ENCODE results near the gene TPK1. TPM values are rescaled to one million over a fixed set of nuclear protein-coding genes. Genes with fewer than 3 reads are reported as not detected.

Gene TPK1
- total and polyA plus RNA-seq, 4 donors, result 6.7 to 14.1 (median 12.4) TPM

DNA sequence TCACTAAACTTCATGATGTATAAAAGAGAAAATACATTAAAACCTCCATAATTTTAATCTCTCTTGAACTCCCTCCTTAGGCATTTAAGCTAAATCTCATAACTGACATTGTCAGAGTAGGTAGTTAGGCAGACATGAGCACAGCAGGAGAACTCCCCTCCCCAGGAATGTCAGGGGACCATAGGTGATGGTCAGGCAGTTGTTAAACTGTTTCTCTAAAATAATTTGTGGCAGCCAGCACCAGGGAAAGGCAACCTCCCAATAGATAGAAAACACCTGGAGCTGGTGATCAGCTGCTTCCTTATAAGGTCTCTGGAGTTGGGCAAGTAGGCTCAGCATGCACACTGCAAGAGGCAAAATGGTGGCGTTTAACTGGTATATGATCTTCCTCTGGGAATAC, 73.0 kb downstream of the TPK1 start:
- no peaks in the 10 kb centered on the region for H3K27me3 ChIP-seq (ENCODE audit: control insufficient read depth in 1 of 2, insufficient read depth in 2 of 2, low read length in 1 of 2)
- H3K4me3 ChIP-seq (ENCODE audit: low read length in 2 of 2), result no peak overlapping the region
- H3K4me1 ChIP-seq (ENCODE audit: control insufficient read depth in 1 of 2, insufficient read depth in 2 of 2, low read length in 2 of 2), result no peaks in the 10 kb centered on the region
- DNase-seq (no peak), ATAC-seq (ENCODE audit: low FRiP score) (no peak)
- 88 to 99% methylated on average over 1 of the region's 1 CpG for WGBS, 2 donors
- intact Hi-C loops (cut with DNase I), result no loop called here
- H3K9me3 ChIP-seq (ENCODE audit: control insufficient read depth, low read length), result no peaks in the 10 kb centered on the region
- H3K36me3 ChIP-seq (ENCODE audit: control insufficient read depth in 1 of 2, insufficient read depth in 2 of 2, low read length in 1 of 2), result no peaks in the 10 kb centered on the region
- H3K27ac ChIP-seq (ENCODE audit: low read depth in 1 of 2, low read length in 2 of 2), result no peak overlapping the region

DNA sequence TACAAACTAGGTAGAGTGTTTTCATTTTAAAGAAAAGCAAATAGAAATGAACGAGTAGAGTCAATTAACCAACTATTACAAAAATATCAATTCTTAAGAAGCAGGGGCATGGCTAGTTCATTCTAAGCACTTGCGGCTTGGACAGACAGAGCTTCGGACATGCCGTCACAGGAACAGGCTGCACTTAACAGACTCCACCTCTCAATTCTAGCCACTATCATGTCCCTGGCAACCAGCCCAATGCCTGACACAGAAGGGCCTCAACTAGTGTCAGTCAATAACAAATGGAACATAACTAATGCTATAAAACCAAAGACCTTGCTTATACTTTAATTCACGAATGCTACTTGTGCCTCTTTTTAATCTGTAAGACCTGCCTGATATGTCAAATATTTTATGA, 74.4 kb downstream of the TPK1 start:
- no peak for DNase-seq
- ATAC-seq (ENCODE audit: low FRiP score), result no peak
- WGBS, 2 donors, result 92% methylated on average over 5 of the region's 5 CpGs
- H3K27me3 ChIP-seq (ENCODE audit: control insufficient read depth in 1 of 2, insufficient read depth in 2 of 2, low read length in 1 of 2), result no peaks in the 10 kb centered on the region
- H3K9me3 ChIP-seq (ENCODE audit: control insufficient read depth, low read length), result no peaks in the 10 kb centered on the region
- no peak overlapping the region for H3K27ac ChIP-seq (ENCODE audit: low read depth in 1 of 2, low read length in 2 of 2)
- no peaks in the 10 kb centered on the region for H3K4me1 ChIP-seq (ENCODE audit: control insufficient read depth in 1 of 2, insufficient read depth in 2 of 2, low read length in 2 of 2)
- no peak overlapping the region for H3K4me3 ChIP-seq (ENCODE audit: low read length in 2 of 2)
- intact Hi-C loops (cut with DNase I), result no loop called here
- no peaks in the 10 kb centered on the region for H3K36me3 ChIP-seq (ENCODE audit: control insufficient read depth in 1 of 2, insufficient read depth in 2 of 2, low read length in 1 of 2)

- intact Hi-C loops (cut with DNase I), result no loop called here
- Histone ChIP-seq H3K4me3 (ENCODE audit: low read length in 2 of 2) (no peak overlapping the region), H3K36me3 (ENCODE audit: control insufficient read depth in 1 of 2, insufficient read depth in 2 of 2, low read length in 1 of 2) (no peaks in the 10 kb centered on the region), H3K9me3 (ENCODE audit: control insufficient read depth, low read length) (no peaks in the 10 kb centered on the region), H3K27ac (ENCODE audit: low read depth in 1 of 2, low read length in 2 of 2) (no peak overlapping the region), H3K4me1 (ENCODE audit: control insufficient read depth in 1 of 2, insufficient read depth in 2 of 2, low read length in 2 of 2) (no peaks in the 10 kb centered on the region), H3K27me3 (ENCODE audit: control insufficient read depth in 1 of 2, insufficient read depth in 2 of 2, low read length in 1 of 2) (no peaks in the 10 kb centered on the region)
- DNase-seq, result no peak
- ATAC-seq (ENCODE audit: low FRiP score), result no peak
- WGBS, 2 donors, result 95 to 97% methylated on average over 4 of the region's 4 CpGs
Observed at GRCh38 chr7:144759653-144760052, 76.2 kb downstream of the TPK1 start.

- ATAC-seq (ENCODE audit: low FRiP score) (no peak), DNase-seq (no peak)
- H3K4me3 ChIP-seq (ENCODE audit: low read length in 2 of 2), result no peak overlapping the region
- H3K27me3 ChIP-seq (ENCODE audit: control insufficient read depth in 1 of 2, insufficient read depth in 2 of 2, low read length in 1 of 2), result no peaks in the 10 kb centered on the region
- H3K9me3 ChIP-seq (ENCODE audit: control insufficient read depth, low read length), result no peaks in the 10 kb centered on the region
- H3K4me1 ChIP-seq (ENCODE audit: control insufficient read depth in 1 of 2, insufficient read depth in 2 of 2, low read length in 2 of 2), result no peaks in the 10 kb centered on the region
- H3K27ac ChIP-seq (ENCODE audit: low read depth in 1 of 2, low read length in 2 of 2), result no peak overlapping the region
- WGBS, 2 donors, result 33 to 40% methylated on average over 2 of the region's 2 CpGs
- no peaks in the 10 kb centered on the region for H3K36me3 ChIP-seq (ENCODE audit: control insufficient read depth in 1 of 2, insufficient read depth in 2 of 2, low read length in 1 of 2)
- intact Hi-C loops (cut with DNase I), result no loop called here
Observed at GRCh38 chr7:144747936-144748335, 87.9 kb downstream of the TPK1 start.

DNA sequence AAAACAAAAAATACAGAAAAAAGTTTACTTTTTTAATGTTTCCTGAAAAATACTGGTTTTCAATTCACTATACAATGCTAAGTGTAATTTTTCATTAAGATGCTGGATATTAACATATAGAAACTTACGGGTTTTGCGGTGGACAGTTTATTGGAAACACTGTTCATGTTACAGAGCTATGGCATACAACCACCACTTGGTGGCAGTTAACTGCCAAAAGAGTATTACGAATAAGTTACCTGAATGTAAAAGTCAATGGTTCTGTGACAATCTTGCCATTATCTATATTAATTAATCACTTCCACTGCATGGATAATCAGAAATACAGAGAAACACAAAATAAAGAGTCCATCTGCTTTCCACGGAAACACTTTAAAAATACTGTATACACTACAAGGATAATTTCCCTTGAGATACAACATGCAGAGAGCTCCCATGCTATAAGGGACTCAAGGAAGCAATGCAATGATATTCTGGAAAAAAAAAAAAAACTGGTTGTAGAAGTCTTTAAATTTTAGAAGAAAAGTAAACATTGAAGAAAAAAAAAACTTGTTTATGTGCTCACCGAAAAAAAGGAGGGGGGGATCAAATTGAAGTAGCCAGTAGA, 97.0 kb downstream of the TPK1 start:
- intact Hi-C loops (cut with DNase I), result loop anchor here (5.0 to 10.0 kb wide), 2 partner anchors 86 to 98 kb away; partner anchors contain the start of gene TPK1 (in 1 of the 2)
- Histone ChIP-seq H3K27me3 (ENCODE audit: control insufficient read depth in 1 of 2, insufficient read depth in 2 of 2, low read length in 1 of 2) (no peaks in the 10 kb centered on the region), H3K27ac (ENCODE audit: low read depth in 1 of 2, low read length in 2 of 2) (no peak overlapping the region), H3K9me3 (ENCODE audit: control insufficient read depth, low read length) (no peaks in the 10 kb centered on the region), H3K4me3 (ENCODE audit: low read length in 2 of 2) (no peak overlapping the region), H3K4me1 (ENCODE audit: control insufficient read depth in 1 of 2, insufficient read depth in 2 of 2, low read length in 2 of 2) (no peaks in the 10 kb centered on the region), H3K36me3 (ENCODE audit: control insufficient read depth in 1 of 2, insufficient read depth in 2 of 2, low read length in 1 of 2) (no peaks in the 10 kb centered on the region)
- 38 to 42% methylated on average over 5 of the region's 5 CpGs for WGBS, 2 donors
- DNase-seq (no peak), ATAC-seq (ENCODE audit: low FRiP score) (no peak)

DNA sequence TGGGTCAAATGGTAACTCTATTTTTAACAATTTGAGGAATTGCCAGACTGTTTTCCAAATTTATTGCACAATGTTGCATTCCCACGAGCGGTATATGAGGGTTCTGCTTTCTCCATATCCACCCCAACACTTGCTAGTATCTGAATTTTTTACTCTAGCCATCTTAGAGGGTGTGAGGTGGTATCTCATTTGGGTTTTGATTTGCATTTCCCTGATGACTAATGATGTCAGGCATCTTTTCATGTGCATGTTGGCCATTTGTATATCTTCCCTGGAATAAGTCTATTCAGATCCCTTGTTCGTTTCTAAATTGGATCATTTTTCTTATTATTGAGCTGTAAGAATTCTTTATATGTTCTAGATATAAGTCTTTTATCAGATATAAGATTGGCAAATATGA, 97.7 kb downstream of the TPK1 start:
- DNase-seq (no peak), ATAC-seq (ENCODE audit: low FRiP score) (peak; percentile 29)
- Histone ChIP-seq H3K9me3 (ENCODE audit: control insufficient read depth, low read length) (no peaks in the 10 kb centered on the region), H3K27me3 (ENCODE audit: control insufficient read depth in 1 of 2, insufficient read depth in 2 of 2, low read length in 1 of 2) (no peaks in the 10 kb centered on the region), H3K27ac (ENCODE audit: low read depth in 1 of 2, low read length in 2 of 2) (peak overlapping the region in 1 of 2 donors; percentile 28), H3K36me3 (ENCODE audit: control insufficient read depth in 1 of 2, insufficient read depth in 2 of 2, low read length in 1 of 2) (no peaks in the 10 kb centered on the region), H3K4me3 (ENCODE audit: low read length in 2 of 2) (no peak overlapping the region), H3K4me1 (ENCODE audit: control insufficient read depth in 1 of 2, insufficient read depth in 2 of 2, low read length in 2 of 2) (no peaks in the 10 kb centered on the region)
- 6 to 10% methylated on average over 3 of the region's 3 CpGs for WGBS, 2 donors
- intact Hi-C loops (cut with DNase I), result loop anchor here (5.0 to 10.0 kb wide), 2 partner anchors 87 to 99 kb away; partner anchors contain the start of gene TPK1 (in 1 of the 2)

DNA sequence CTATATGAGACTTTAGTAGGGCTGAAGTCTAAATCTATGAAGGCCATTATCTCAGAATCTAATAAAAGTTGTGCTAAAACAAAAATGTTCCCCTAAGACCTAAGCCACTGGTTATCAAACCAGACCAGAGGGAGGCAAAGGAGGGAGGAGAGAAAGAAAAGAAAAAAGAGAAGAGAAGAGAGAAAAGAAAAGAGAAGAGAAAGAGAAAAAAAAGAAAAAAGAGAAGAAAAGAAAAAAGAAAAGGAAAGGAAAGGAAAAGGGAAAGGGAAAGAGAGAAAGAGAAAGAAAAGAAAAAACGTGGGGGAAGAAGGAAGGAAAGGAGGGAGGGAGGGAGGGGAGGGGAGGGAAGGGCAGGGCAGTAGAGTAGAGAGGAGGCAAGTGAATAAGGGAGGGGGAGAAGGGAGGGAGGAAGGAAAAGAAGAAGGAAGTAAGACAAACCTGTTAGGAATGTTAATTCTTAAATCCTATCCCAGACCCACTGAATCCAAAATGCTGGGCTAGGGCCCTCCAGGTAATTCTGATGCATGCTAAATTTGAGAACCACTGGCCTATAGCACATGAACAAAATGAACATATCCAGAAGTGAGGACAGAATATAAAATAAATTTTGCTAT, 98.9 kb downstream of the TPK1 start:
- Histone ChIP-seq H3K36me3 (ENCODE audit: control insufficient read depth in 1 of 2, insufficient read depth in 2 of 2, low read length in 1 of 2) (no peaks in the 10 kb centered on the region), H3K4me3 (ENCODE audit: low read length in 2 of 2) (no peak overlapping the region), H3K27ac (ENCODE audit: low read depth in 1 of 2, low read length in 2 of 2) (no peak overlapping the region), H3K4me1 (ENCODE audit: control insufficient read depth in 1 of 2, insufficient read depth in 2 of 2, low read length in 2 of 2) (no peaks in the 10 kb centered on the region), H3K27me3 (ENCODE audit: control insufficient read depth in 1 of 2, insufficient read depth in 2 of 2, low read length in 1 of 2) (no peaks in the 10 kb centered on the region), H3K9me3 (ENCODE audit: control insufficient read depth, low read length) (no peaks in the 10 kb centered on the region)
- ATAC-seq (ENCODE audit: low FRiP score) (no peak), DNase-seq (no peak)
- intact Hi-C loops (cut with DNase I), result loop anchor here (5.0 to 10.0 kb wide), 2 partner anchors 88 to 100 kb away; partner anchors contain the start of gene TPK1 (in 1 of the 2)
- 75 to 88% methylated on average over 1 of the region's 1 CpG for WGBS, 2 donors

- H3K4me3 ChIP-seq (ENCODE audit: low read length in 2 of 2), result no peak overlapping the region
- 83 to 85% methylated on average over 8 of the region's 8 CpGs for WGBS, 2 donors
- intact Hi-C loops (cut with DNase I), result loop anchor here (5.0 to 10.0 kb wide), 2 partner anchors 89 to 102 kb away; partner anchors contain the start of gene TPK1 (in 1 of the 2)
Observed at GRCh38 chr7:144735505-144736276, 100.2 kb downstream of the TPK1 start.

More at GRCh38 chr7:144735505-144736276, 100.2 kb downstream of the TPK1 start:
- Histone ChIP-seq H3K36me3 (ENCODE audit: control insufficient read depth in 1 of 2, insufficient read depth in 2 of 2, low read length in 1 of 2) (no peaks in the 10 kb centered on the region), H3K9me3 (ENCODE audit: control insufficient read depth, low read length) (no peaks in the 10 kb centered on the region), H3K27ac (ENCODE audit: low read depth in 1 of 2, low read length in 2 of 2) (no peak overlapping the region), H3K4me1 (ENCODE audit: control insufficient read depth in 1 of 2, insufficient read depth in 2 of 2, low read length in 2 of 2) (no peaks in the 10 kb centered on the region), H3K27me3 (ENCODE audit: control insufficient read depth in 1 of 2, insufficient read depth in 2 of 2, low read length in 1 of 2) (no peaks in the 10 kb centered on the region)
- DNase-seq, result no peak
- ATAC-seq (ENCODE audit: low FRiP score), result no peak

Measured in aorta (tissue), 5 donors.